Cardiac muscle cell (in vitro differentiated cells and primary cell): ENCODE results near the gene KCTD18. TPM values are rescaled to one million over a fixed set of nuclear protein-coding genes. Genes with fewer than 3 reads are reported as not detected.

Source experiments
- DNase-seq, 2 donors: peaks; one replicate each; pipeline versions ENCODE4 v3.0.0 to v3.0.0-alpha.2; 2010 to 2017; ENCODE audit warnings: low read depth in 1 of 2, low spot score in 1 of 2
- H3K27ac ChIP-seq: fragments of 200-600 bp; sonication (generic); 2 replicates; pipeline ENCODE4 v1.5.1; 2016
- H3K27me3 ChIP-seq: fragments of 200-600 bp; sonication (generic); 2 replicates; pipeline ENCODE4 v1.6.0; 2016; ENCODE audit warnings: control low read depth
- H3K36me3 ChIP-seq: fragments of 200-600 bp; sonication (generic); 2 replicates; pipeline ENCODE4 v1.5.1; 2016; ENCODE audit warnings: control low read depth
- H3K4me1 ChIP-seq: fragments of 200-600 bp; sonication (generic); 2 replicates; pipeline ENCODE4 v1.8.1; 2017; ENCODE audit warnings: low read depth, mild to moderate bottlenecking, mixed run types
- H3K4me3 ChIP-seq: fragments of 200-600 bp; sonication (generic); 2 replicates; pipeline ENCODE4 v1.5.1; 2016; ENCODE audit warnings: mild to moderate bottlenecking
- H3K9me3 ChIP-seq: fragments of 200-600 bp; sonication (generic); 2 replicates; pipeline ENCODE4 v1.5.1; 2017; ENCODE audit warnings: low read depth, mild to moderate bottlenecking, control low read depth
- polyA plus RNA-seq: library from polyadenylated mRNA; unstranded; fragments of >200 nt; fragmentation: Nextera tagmentation; extraction: Ambion mirVana; gene quantifications from 2 replicates; pipeline ENCODE4 v1.2.1, GENCODE V29; 2016
- total RNA-seq: library from RNA; depleted of rRNA; stranded (reverse); fragments of >200 nt; gene quantifications from 2 replicates; pipeline ENCODE4 v1.2.3, GENCODE V29; 2016
- TF ChIP-seq, protein P1 (sequence below): IDR thresholded peaks from 2 replicates; pipeline ENCODE4 v1.5.1; 2012; ENCODE audit warnings: low read depth, mild to moderate bottlenecking, low read length

Gene KCTD18
- total RNA-seq = 20.8 and 22.1 TPM in 2 replicates
- polyA plus RNA-seq = 12.5 and 12.6 TPM in 2 replicates

DNA sequence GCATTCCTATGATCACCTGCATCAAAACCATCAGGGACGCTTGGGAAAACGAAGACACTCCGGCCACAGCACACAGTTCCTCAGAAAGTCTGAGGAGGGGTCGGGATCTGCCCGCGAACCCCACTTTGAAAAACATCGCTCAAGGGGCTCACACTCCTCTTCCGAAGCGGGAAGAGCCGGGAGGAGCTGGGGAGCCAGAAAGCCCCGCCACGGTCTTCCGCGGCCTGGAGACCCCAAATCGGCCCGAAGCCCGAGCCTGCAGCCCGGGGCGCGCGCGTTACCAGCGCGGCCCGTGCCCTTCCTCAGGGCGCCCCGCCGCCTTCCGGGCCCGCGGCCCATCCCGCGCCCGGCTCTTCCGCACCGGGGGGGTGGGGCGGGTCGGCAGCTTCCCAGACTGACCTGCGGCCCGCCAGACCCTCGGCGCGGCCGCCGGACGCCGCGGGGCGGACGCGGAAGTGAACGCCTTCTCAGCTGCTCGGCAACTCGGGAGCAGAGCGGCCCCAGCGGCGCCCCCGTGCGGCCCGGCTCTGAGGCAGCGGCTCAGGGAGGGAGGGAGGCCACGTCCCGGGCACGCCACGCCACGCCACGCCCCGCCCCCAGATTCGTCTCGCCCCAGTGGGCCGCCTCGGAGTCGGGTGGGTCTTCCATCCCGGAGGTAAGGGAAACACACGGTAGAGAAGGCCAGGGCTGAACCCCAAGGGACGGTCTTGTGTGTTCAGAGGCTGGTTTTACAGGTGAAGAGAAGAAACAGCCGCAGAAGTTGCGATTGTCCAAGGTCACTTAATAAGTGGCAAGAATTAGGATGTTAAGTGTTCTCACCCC lies at the start of gene KCTD18:
Gene KCTD18, minus strand, starts transcription at position 457 of the 822 bp plus-strand sequence. CDS start 3,052 bp downstream, outside the sequence.
- Histone ChIP-seq H3K36me3 (peaks cover under 1% of the 10 kb centered on the region), H3K27me3 (peaks cover 2% of the 10 kb centered on the region), H3K27ac (peak within 1 kb of the TSS; percentile 25), H3K9me3 (no peaks in the 10 kb centered on the region), H3K4me3 (peak within 1 kb of the TSS; percentile 61), H3K4me1 (peaks cover 5% of the 10 kb centered on the region)
- TF ChIP-seq, protein P1, sequence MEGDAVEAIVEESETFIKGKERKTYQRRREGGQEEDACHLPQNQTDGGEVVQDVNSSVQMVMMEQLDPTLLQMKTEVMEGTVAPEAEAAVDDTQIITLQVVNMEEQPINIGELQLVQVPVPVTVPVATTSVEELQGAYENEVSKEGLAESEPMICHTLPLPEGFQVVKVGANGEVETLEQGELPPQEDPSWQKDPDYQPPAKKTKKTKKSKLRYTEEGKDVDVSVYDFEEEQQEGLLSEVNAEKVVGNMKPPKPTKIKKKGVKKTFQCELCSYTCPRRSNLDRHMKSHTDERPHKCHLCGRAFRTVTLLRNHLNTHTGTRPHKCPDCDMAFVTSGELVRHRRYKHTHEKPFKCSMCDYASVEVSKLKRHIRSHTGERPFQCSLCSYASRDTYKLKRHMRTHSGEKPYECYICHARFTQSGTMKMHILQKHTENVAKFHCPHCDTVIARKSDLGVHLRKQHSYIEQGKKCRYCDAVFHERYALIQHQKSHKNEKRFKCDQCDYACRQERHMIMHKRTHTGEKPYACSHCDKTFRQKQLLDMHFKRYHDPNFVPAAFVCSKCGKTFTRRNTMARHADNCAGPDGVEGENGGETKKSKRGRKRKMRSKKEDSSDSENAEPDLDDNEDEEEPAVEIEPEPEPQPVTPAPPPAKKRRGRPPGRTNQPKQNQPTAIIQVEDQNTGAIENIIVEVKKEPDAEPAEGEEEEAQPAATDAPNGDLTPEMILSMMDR = peak; percentile 77
- DNase-seq = peak; percentile 91 to 92

GRCh38 chr2:200540793-200541192 lies 30.9 kb upstream of the KCTD18 start:
- H3K4me3 ChIP-seq = no peak overlapping the region
- no peak overlapping the region for H3K27ac ChIP-seq
- DNase-seq = no peak
- H3K9me3 ChIP-seq = no peaks in the 10 kb centered on the region
- TF ChIP-seq, protein P1 = no peak
- no peaks in the 10 kb centered on the region for H3K4me1 ChIP-seq
- H3K27me3 ChIP-seq = no peaks in the 10 kb centered on the region
- peaks cover 4% of the 10 kb centered on the region for H3K36me3 ChIP-seq

DNA sequence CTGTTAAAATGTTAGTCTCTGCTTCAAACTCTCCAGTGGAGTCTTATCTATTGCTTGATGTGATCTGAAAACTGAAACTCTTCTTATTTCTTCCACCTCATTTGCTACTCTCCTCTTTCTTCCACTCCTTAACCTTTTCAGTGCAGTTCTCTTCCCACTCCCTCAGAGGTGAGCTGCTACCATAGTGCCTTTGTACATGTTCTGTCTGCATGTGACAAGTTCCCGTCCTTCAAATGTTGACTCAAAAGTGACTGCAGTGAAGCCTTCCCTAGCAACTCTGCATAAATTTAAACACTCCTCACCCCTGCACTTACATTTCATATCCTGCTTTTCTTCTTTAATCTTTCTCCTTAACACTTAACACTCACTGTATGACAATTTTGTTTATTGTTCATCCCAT lies 28.3 kb upstream of the KCTD18 start:
- H3K27ac ChIP-seq = no peak overlapping the region
- H3K4me3 ChIP-seq = no peak overlapping the region
- DNase-seq = no peak
- no peaks in the 10 kb centered on the region for H3K27me3 ChIP-seq
- peaks cover 4% of the 10 kb centered on the region for H3K36me3 ChIP-seq
- TF ChIP-seq, protein P1 = no peak
- no peaks in the 10 kb centered on the region for H3K4me1 ChIP-seq
- no peaks in the 10 kb centered on the region for H3K9me3 ChIP-seq

- DNase-seq = no peak
- Histone ChIP-seq H3K36me3 (peaks cover 6% of the 10 kb centered on the region), H3K9me3 (no peaks in the 10 kb centered on the region), H3K4me3 (no peak overlapping the region), H3K4me1 (no peaks in the 10 kb centered on the region), H3K27ac (no peak overlapping the region), H3K27me3 (no peaks in the 10 kb centered on the region)
- TF ChIP-seq, protein P1 = no peak
Observed at GRCh38 chr2:200534572-200534971, 24.7 kb upstream of the KCTD18 start.

- TF ChIP-seq, protein P1 = no peak
- H3K27me3 ChIP-seq = no peaks in the 10 kb centered on the region
- H3K4me3 ChIP-seq = no peak overlapping the region
- H3K36me3 ChIP-seq = peaks cover 6% of the 10 kb centered on the region
- no peak overlapping the region for H3K27ac ChIP-seq
- no peaks in the 10 kb centered on the region for H3K9me3 ChIP-seq
- H3K4me1 ChIP-seq = no peaks in the 10 kb centered on the region
- DNase-seq = peak in 1 of 2 donors; percentile 47
Observed at GRCh38 chr2:200533754-200534153, 23.9 kb upstream of the KCTD18 start.
